HG03095 (cell line): ENCODE results near the gene CALN1.

Source experiments
- ATAC-seq: cut with Tn5 transposase; IDR thresholded peaks from one replicate; pipeline ENCODE4 v1.9.1; 2021; ENCODE audit warnings: moderate library complexity; ENCODE audit not compliant: unreplicated experiment

Gene CALN1

DNA sequence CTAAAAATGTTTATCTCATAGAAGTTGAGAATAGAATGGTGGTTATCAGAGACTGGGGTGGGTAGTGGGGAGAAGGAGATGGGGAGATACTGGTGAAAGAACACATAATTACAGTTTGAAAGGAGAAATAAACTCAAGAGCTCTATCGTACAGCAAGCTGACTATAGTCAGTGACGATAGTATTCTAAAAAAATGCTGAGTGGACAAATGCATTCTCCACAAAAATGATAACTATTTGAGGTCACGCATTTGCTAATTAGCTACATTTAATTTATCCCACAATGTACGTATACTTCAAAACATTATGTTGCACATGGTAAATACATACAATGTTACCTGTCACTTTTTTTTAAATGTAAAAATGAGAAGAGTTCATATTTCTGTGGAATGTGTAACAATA lies 507.7 kb downstream of the CALN1 start:
- ATAC-seq: no peak

DNA sequence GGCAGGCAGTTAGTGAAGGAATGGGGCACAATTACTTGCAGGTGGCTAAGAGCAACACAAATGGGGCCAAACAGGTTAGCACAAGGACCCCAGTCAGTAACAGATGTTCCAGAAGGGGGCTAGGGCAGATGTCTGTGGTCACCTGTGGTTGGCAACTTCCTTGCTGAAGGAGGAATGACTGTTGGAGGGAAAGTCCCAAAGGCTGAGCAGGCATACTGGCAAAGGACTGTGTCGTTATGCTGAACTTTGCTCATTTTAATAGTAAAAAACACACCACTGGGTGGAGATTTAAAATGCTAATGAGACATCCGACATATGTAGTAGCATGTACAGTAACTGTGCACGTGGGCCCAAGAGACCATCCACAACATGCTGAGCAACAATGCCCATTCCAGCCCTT lies 511.6 kb downstream of the CALN1 start:
- no peak for ATAC-seq

DNA sequence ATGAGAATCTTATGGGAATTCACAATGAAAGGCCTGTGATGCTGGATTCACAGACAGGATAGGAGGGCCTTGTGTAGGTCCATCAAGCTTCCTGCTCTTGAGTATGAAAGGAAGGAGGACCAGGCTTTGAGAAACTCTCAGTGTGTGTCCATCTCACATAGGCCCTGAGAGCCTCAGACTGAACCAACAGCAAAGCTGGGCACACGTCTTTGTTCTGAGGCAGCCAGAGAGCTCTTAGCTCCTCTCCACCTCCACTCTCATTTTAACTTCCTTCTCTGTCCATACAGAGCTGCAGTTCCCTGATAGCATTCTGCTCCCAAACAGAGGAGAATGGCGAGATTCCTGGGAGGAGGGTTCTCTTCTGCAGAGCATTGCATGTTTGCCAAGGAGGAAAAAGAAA lies 515.6 kb downstream of the CALN1 start:
- no peak for ATAC-seq

DNA sequence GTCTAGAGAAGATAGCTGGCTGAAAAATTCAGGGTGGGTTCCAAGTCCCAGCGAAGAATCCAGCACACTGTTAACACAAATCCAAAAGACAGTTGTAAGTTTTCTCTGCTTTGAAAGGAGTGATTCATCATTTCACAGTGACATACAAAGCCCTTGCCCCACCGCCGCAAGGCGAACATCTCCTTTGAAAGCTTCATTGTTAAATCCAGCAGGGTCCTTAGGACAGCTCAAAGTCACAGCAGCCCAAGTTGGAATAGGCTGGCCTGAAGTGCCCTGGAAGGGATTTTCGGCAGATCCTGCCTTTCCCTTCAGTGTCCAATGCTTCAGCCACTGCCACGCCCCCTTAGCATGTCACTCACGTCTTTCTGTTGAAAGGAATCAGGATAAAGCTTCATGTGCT lies 526.1 kb downstream of the CALN1 start:
- ATAC-seq: no peak

DNA sequence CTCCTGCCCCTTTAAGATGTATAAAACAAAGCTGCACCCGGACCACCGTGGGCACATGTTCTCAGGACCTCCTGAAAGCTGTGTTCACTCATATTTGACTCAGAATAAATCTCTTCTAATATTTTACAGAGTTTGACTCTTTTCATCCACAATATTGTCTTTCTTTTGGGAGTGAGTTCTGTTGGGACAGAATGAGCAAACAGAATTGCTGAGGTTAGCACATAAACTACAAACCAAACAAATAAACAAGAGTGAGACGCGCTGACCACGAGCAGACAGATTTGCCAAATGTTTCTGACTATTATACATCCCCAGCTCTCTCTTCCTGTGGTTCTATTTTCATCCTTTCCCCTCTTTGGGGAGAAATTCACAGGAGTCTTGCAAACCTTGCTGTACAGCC lies 526.7 kb downstream of the CALN1 start:
- ATAC-seq: no peak

DNA sequence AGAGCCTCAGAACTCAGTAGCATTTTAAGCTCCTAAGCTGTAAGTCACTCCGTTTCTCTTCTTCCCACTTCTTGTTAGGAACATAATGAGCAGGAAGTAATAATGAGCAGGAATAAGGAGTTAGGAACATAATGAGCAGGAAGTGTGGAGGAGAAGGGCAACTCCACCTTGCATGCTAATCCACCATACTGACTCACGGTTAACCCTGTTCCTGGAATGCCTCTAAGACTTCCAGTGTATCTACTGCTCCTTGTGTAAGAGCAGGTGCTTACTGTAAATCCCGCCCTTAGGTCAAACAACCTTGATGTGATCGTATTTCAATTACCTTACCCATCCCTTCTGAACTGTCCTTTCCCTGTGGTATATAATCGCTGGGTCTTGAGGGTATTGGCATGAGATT lies 528.7 kb downstream of the CALN1 start:
- ATAC-seq: no peak

DNA sequence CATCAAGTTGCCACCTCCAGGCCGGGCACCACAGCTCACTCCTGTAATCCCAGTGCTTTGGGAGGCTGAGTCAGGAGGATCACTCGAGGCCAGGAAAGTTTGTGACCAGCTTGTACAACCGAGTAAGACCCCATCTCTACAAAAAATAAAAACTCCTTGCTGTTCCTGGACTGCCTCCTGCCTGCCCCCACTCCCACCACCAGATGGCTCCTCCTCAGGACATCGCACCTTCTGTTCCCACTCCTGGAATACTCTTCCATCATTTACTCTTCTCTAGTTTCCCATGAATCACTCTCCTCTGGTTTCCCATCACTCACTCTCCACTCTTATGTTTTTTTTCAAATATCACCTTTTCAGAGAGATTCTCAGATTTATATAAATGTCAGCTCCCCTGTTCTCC lies 540.7 kb downstream of the CALN1 start:
- no peak for ATAC-seq

DNA sequence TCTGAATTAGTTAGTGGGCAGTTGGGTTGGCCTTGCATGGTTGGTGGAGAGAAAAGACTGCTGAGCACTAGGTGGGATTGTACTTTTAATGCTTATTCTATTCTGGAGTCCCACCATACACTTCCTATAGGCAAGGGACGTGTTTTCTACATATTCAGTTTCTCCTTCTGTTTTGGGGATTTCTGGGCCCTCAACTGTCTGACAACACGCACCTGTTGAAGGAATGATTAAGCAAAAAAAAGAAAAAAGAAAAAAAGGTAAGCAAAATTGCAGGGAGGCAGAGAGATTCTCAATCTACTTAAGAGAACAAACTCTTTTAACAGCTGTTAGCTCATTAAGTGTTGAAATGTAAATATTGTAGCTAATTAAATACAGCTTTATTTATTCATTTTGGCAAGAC lies 541.3 kb downstream of the CALN1 start:
- no peak for ATAC-seq

DNA sequence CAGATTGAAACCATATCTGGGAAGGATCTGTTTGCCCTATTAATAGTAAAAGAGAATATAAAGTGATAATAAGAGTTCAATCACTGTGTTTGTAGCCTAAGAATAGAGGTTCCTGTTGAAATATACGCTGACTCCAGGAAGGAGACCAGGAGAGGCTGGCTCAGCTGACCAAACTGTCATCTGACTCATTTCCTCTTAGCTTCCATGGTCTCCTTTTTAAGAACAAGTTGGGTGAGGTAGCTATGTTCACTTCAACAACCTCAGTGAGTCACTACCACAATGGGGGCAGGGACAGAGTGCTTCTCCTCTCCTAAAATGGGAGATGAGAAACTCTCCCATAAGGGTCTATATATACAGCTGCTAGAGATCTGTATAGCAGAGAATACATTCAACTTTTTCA lies 543.3 kb downstream of the CALN1 start:
- ATAC-seq: no peak

DNA sequence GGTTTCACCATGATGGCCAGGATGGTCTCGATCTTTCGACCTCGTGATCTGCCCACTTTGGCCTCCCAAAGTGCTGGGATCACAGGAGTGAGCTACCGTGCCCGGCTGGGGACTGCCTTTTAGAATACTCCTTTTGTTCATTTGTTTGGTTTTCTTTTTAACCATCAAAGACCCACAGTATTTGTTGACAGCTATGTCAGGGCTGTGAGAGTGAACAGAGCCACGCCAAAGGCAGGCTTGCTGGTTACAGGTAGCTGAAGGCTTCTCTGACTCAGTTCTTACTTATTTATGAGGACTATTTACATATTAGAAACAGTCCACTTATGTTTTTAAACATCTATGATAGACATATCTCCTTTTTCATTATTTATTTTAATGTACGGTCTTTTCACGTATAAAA lies 544.5 kb downstream of the CALN1 start:
- ATAC-seq: no peak

DNA sequence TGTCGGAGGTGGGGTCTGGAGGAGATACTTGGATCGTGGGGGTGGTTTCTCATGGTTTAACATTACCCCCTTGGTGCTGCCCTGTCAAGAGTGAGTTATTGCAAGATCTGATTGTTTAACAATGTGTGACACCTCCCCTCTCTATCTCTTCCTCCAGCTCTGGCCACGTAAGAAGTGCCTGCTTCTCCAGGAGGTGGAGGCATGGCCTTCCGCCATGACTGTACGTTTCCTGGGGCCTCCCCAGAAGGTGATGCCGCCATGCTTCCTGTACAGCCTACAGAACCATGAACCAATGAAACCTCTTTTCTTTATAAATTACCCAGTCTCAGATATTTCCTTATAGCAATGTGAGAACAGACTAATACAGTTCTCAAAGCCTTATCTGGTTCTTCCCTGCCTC lies 547.0 kb downstream of the CALN1 start:
- no peak for ATAC-seq

DNA sequence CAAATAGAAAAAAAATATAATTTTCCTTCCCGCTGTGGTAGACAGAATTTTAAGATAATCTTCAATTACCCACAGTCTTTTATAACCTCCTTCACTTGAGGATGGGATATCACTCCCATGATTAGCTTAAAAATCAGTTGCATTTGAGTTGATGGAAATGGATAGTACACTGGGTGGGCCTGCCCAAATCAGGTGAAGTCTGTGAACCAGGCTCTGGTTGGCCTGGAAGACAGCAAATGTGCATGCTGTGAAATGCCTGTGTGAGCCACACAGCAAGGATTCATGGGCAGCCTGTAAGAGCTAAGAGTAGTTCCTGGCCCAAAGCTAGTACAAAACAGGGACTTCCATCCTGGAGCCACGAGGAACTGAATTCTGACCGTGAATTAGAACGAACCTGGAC lies 548.0 kb downstream of the CALN1 start:
- ATAC-seq: no peak

DNA sequence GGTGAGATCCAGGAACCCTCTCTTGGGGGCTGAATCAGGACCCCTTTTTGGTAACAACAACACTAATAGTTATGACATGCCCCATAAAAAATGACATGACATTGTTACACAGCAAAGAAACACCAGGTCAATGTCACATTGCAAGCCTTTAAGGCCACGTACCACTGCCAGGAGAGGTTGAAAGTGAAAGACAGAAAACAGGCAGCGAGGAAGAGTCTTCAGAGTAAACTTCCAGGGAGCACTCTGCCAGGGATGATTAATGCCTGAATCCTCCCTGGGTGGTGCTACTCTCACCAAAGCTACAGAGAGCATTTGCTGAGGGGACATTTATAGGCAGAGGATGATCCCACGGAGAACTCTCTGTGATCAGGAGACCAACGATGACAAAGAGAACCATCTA lies 551.6 kb downstream of the CALN1 start:
- no peak for ATAC-seq

DNA sequence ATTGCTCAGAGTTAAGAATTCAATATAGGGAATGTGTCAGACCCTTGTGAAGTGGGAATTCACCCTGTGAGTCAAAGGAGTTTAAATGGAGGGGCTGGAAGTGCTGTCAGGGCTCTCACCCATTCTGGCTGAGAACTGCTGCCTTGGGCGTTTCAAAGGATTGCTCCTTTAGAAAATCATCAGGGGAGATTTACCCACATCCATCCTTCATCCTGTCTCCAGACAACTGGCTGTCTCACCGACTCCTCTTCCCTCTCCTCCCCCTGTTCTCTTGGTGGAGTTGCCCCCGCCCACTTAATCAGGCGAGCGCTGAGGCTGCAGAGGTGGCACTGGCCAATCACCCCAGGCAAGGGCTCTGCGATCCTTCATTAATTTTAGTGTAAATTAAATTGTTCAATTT lies 554.8 kb downstream of the CALN1 start:
- ATAC-seq: no peak

DNA sequence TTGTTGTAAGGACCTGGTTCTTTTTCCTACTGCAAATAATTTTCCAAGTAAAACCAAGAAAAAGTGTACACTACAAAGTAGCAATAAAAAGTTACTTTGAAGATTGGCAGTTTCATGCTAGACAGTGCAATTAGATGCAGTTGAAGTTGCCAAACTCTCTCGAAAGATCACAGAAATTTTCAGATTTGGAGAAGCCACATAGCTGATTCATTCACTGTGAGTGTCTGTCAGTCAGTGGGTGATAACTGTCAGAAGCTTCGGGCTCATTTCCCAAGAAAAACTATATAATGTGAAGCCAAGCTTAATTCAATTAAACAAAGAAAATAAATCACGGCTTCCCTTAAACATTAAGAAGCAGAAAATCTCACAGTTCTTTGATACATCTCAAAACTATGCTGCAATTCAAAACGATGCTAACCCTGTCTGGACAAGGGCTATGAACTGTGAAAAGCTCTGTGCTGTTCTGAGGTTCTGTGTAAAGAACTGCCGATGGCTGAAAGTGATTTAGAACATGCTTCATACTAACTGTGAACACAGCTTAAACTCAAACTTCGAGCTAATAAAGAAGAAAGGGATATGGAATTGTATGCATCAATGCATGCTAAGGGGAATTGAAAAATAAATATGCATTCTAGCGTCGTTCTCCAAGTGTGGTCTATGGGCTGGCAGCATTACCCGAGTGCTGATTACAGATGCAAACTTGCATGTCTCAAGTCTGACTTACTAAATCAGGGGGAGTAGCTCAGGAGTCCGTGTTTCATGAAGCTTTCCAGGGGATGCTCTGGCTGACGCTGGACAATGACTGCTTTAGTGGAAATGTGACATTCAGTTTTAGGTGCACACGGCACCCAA lies 557.4 kb downstream of the CALN1 start:
- ATAC-seq: no peak

DNA sequence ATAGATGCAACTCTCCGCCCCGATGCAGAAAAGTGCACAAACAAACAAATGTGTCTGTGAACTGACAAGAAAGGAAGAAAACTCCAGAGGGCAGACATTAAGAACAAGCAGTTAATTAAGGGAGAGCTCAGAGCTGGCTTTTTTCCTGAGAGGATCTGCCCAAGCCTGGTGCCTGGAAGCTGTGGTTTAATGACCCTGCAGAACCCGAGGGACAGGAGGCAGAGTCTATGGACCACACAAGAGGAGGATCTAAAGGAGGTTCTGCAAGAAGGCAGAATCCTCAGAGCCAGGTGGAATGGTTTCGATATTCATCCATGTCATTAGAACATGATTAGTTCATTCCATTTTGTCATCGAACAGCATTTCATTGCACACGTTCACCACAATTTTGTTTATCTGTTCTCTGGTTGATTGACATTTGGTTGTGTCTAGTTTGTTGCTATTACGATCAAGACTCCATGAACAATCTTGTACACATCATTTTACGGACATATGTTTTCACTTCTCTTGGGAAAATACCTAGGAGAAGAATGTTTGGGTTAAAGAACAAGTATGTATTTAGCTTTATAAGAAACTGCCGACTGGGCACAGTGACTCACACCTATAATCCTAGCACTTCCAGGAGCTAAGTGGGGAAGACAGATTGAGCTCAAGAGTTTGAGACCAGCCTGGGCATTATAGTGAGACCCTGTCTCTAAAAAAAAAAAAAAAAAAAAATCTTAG lies 560.2 kb downstream of the CALN1 start:
- ATAC-seq: no peak

DNA sequence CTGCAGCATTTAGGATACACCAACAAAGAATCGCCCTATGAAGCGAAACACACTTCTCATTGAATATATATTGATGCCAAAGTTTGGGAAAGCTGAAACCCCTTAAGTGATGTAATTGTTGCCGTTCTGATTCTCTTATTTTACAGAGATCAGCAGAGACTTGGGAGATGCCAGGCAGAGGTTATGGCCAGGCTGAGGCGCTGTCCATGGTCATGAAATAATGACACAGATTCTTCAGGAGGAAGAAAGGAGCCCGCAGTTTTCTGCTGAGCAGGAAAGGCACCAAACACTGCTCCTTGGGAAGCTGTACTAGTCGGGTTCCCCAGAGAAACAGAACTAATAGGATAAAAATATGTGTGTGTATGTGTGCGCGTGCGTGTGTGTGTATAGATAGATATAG lies 566.0 kb downstream of the CALN1 start:
- no peak for ATAC-seq

DNA sequence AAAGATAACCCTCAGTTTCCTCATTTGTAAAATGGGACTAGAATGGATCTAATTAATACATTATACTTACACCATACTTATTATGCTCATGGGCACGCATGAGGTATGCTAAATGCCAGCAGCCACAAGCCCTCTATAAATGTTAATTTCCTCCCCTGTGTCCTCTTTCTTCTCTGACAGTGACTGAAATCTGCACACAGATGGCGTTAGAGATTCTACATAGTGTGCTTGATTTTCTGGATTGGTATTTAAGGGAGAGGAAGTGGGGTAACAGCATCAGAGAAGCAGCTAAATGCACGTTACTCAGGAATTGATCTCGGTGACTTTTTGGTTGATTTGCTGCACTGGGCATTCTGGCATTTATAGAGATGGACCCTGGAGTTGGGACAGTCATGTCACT lies 568.5 kb downstream of the CALN1 start:
- no peak for ATAC-seq

DNA sequence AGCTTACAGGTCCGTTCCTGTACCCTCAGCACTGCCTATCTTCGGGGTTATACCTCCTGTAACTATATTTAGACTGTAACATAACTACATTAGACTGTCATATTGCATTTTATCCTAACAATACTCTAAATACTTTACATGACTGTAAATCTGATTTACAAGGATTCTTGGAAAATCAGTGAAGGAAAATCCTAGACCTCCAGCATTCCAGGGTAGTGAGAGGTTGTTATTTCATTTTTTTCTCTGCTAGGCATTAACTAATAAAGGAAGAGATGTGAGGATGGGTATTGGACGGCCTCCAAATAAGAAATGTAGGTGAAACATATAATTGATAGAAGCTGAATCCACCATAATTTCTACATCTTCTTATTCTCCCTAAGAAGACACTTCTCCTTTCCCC lies 569.4 kb downstream of the CALN1 start:
- no peak for ATAC-seq

DNA sequence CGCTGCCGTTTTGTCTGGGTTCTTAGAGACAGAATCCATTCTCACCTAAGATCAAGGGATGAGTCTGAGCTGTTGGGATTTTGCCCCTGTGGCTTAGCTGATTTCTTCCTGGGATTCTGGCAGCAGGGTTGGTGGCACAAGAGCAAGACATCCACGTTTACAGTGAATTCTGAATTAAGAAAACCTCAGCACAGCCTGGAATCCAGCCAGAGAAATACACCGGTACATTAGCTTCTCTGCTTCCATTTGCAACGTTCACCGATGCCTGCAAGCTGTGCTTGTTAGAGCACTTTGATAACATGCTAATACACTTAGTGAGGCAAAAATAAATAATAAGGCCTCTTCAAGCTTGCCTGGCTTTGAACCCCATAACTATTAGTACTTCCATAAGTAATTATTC lies 569.8 kb downstream of the CALN1 start:
- no peak for ATAC-seq

DNA sequence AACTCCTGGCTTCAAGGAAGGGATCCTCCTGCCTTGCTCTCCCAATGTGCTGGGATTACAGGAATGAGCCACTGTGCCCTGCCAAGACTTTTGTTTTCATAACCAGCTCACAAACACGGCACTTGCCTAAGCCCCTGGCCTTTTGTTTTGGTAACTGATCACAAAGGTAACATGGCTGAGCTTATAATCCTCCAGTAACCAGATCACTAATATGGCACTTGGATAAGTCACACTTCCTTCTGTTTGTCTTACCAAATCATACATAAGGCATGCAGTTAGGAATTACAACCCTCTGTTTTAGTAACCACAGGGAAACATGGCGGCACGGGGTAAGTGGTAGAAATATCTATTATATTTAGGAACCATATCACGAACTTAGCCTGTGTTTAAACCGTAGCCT lies 577.1 kb downstream of the CALN1 start:
- ATAC-seq: no peak

DNA sequence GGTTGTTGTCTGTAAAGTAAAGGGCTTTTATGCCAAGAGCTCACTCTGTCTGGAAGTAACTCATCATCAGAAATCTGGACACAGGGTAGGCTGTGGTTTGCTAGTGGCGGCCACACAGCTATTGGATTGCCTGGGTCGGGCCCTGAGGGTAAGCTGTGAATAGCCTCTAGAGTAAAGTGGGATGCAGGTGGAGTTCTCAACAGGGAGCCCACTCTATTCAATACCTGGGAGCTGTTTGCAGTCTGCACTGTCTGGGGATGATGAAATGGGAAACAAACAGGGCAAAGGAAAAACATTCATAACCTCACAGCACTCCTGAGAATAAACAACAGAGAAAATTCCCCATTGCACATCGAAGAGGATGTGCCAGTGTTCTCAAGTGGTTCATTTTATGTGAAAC lies 582.6 kb downstream of the CALN1 start:
- no peak for ATAC-seq

DNA sequence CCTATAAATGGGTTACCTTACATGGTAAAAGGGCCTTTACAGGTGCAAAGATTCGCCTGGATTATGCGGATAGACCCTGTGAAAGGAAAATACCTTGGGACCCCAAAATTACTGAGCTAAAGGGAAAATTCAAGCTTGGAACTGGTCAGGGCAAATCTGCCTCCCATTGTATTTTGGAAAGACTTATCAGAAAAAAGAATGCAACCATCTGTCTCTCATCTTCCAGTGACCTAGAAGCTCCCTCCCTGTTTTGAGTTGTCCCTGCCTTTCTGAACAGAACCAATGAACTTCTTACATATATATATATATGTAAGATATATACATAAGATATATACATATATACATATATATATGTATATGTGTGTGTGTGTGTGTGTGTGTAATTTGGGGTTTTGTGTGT lies 583.8 kb downstream of the CALN1 start:
- ATAC-seq: no peak
